Stimulated activated CD4-positive, alpha-beta T cell treated with anti-CD3 and anti-CD28 coated beads, Interleukin-1b, Interleukin-23, amount 100 ng/mL, for 4 hours (primary cell): Measurements from ENCODE around the gene SFSWAP.
"Not testable (repeated sequence)": the region's sequence is repeated elsewhere in the genome, so short reads cannot be mapped to it uniquely, and the experiment has no call there.

Source experiments
- DNase-seq, 2 donors: peaks; one replicate each; pipeline ENCODE4 v3.0.0-alpha.2; 2020; ENCODE audit warnings: low read depth in 2 of 2

The SFSWAP gene

GRCh38 chr12:131702573-131702877 is 8.4 kb upstream of the SFSWAP start:
- no peak for DNase-seq

GRCh38 chr12:131703161-131703560 is 7.7 kb upstream of the SFSWAP start:
- no peak for DNase-seq

- DNase-seq = no peak
Measured at GRCh38 chr12:131704509-131704908, 6.4 kb upstream of the SFSWAP start.

- not testable (repeated sequence) for DNase-seq
Measured at GRCh38 chr12:131706709-131707108, 4.2 kb upstream of the SFSWAP start.

GRCh38 chr12:131709226-131709625 is 1.7 kb upstream of the SFSWAP start:
- no peak for DNase-seq

- no peak for DNase-seq
Measured at GRCh38 chr12:131711551-131712205, 788 bp downstream of the SFSWAP start.

GRCh38 chr12:131713349-131713748 is 2.5 kb downstream of the SFSWAP start:
- no peak for DNase-seq

GRCh38 chr12:131714759-131715158 is 3.9 kb downstream of the SFSWAP start:
- no peak for DNase-seq

GRCh38 chr12:131716282-131716681 is 5.4 kb downstream of the SFSWAP start:
- no peak for DNase-seq

- DNase-seq = no peak
Measured at GRCh38 chr12:131720241-131720640, 9.4 kb downstream of the SFSWAP start.

GRCh38 chr12:131720921-131721320 is 10.0 kb downstream of the SFSWAP start:
- no peak for DNase-seq

- no peak for DNase-seq
Measured at GRCh38 chr12:131721548-131721947, 10.7 kb downstream of the SFSWAP start.

GRCh38 chr12:131723532-131723931 is 12.6 kb downstream of the SFSWAP start:
- DNase-seq = no peak

- no peak for DNase-seq
Measured at GRCh38 chr12:131724534-131724933, 13.6 kb downstream of the SFSWAP start.

GRCh38 chr12:131725503-131725902 is 14.6 kb downstream of the SFSWAP start:
- no peak for DNase-seq

- no peak for DNase-seq
Measured at GRCh38 chr12:131728720-131729119, 17.8 kb downstream of the SFSWAP start.

- no peak for DNase-seq
Measured at GRCh38 chr12:131729254-131729955, 18.5 kb downstream of the SFSWAP start.

- DNase-seq = no peak
Measured at GRCh38 chr12:131732996-131733615, 22.2 kb downstream of the SFSWAP start.

- DNase-seq = no peak
Measured at GRCh38 chr12:131733874-131734273, 23.0 kb downstream of the SFSWAP start.

- DNase-seq = no peak
Measured at GRCh38 chr12:131734336-131735152, 23.7 kb downstream of the SFSWAP start.

GRCh38 chr12:131735153-131735456 is 24.2 kb downstream of the SFSWAP start:
- no peak for DNase-seq
